GM19193 (cell line): Measurements from ENCODE around the gene ASTN2.

Experiments
- POLR2A ChIP-seq: IDR thresholded peaks from 4 replicates; pipeline ENCODE4 v1.6.1; 2011; ENCODE audit not compliant: insufficient read depth, insufficient read length; ENCODE audit errors: extremely low read depth

ASTN2 gene

DNA sequence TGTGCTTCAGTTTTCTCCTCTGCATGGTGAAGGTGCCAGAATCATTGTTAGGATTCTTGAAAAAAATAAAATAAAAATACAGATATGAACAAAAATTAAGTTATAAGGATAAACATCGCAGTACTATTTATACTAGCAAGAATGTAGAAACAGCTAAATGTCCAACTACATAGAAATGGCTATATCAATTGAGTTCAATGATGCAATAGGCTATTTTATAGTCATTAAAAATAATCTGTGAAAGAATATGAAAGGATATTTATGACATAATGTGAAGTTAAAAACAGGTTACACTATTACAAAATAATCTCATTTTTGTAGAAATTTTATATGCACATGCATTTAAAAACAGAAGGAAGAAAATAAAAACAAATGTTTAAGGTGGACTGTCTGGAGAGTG is 926.5 kb downstream of the ASTN2 start:
- no peak for TF ChIP-seq POLR2A

DNA sequence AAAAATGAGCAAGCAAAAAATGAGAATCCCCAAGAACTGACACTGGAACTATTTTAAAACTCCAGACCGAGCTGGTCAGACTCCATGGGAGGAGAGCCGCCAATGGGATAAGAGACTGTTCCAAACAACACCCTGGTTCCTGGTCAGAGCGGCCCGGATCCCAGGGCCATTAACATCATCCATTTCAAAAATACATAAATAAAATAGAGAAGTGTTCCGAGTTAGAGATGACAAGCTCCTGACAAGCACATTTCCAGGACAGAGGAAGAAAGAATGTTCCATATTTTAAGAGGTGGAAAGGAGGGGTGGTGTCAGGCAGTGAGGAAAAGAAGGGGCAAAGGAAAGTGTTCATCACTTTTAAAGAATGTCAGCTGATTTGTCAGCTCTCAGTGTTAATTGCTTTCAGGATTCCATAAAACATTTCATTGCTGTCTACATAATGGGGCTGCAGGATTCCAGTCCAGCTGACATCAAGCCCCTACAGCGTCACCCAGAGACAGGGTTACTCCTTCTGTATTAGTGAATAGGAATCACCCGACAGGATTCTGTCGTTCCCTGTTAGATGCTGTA is 930.3 kb downstream of the ASTN2 start:
- TF ChIP-seq POLR2A: no peak

DNA sequence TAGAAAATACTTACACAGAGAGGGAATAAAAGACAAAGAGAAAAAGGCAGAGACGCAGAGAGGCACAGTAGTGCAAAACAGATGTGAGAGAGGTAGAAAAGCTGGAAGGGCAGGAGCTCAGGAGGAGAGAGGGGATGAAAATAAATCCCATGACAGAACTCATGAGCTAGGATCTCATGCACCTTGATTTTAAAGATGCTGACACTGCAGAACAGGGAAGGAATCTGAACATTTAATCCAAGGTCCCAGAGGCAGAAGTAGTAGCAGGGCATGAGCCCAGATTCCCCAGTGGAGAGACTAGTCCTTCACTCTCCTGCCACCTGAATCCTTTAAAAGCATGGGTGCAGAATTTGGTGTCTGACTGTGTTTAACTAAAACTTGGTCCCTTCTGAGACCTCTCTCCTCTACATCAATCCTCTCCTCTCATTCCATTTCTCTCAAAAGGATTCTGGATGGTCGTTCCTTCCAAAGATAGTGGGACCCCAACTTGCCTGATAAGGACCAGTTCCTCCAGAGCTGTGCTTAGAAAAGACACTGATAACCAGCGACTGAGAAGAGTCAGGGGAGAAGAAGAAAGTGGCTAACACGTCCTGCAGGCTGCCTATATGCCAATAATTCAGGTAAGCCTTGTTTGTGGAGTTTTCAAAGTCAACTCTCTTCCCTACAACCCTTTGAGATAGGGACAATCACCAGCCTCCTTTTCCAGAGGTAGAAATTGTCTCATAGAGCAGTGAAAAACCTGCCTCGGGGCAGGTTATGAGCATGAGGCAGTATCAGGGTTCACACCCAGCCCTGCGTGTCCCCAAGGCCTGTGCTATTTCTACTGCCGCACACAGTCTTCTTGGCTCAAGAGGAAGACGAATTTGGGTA is 931.0 kb downstream of the ASTN2 start:
- no peak for TF ChIP-seq POLR2A

DNA sequence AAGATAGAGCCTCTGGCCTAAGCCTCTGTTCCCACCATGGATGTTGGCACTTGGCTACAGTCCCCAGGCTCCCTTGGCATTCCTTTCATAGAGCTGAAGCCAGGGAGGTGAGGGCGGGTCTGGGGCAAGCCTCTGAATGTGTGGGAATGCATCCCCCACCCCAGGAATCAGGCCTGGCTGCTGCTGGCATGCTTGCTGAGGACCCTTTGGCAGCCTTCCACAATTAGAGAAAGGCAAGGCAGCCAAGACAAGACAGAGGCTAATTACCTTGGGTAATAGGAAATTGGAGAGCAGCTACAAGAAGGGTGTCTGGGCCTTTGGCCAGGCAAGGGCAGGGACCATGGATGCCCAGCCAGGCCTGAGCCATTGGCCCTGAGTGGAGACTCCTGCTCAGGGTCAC is 932.1 kb downstream of the ASTN2 start:
- TF ChIP-seq POLR2A: no peak

DNA sequence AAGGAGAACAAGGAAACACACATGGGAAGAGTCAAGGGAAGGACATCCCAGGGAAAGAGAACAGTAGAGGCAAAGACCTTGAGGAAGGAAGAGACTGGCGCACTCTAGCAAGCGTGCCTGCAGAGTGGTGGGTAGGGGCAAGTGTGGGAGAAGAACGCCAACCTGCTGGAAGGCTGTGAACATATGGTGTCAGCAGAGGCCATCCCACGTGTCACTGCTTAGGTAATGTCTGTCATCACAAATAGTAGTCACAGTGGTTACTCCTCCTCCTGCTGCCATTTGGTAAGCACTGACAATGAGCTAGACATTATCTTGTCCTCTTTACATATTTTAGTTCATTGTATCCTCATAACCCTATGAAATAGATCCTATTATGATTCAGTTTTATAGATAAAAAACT is 934.2 kb downstream of the ASTN2 start:
- no peak for TF ChIP-seq POLR2A

DNA sequence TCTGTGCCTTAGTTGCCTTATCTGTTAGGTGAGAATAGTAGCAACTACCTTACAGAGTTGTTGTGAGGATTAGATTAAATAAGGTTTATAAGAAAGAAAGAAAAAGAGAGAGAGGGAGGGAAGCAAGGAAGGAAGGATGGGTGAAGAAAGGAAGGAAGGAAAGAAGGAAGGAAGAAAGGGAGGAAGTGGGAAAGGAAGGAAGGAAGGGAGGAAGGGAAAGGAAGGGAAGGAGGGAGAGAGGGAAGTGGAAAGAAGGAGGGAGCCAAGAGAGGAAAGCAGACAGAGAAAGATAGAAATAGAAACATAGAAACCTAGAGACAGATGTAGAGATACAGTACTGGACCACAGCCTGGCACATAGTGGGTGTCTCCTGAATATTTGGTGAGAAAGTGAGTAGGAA is 934.9 kb downstream of the ASTN2 start:
- no peak for TF ChIP-seq POLR2A

DNA sequence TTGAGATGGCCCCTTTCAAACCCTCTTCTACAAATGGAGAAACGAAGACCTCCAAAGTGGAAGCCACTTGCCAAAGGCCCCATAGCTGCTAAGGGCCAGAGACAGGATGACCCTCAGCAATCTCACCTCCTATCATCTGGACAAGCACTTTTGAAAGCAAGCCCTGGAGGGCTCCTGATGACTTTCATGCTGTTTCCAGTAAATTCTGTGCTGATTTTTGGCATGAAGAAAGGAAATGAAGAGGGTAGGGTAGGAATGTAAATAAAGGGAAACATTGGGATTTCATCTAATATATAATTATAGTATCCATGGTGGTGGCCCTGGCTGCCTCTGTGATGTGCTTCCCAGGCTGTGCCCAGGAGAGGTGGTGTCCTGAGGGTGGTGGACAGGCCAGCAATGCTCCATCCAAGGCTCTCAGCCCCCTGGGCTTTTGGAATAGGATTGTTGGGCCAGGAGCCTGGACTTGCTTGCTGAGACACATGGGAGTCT is 935.8 kb downstream of the ASTN2 start:
- TF ChIP-seq POLR2A: no peak

DNA sequence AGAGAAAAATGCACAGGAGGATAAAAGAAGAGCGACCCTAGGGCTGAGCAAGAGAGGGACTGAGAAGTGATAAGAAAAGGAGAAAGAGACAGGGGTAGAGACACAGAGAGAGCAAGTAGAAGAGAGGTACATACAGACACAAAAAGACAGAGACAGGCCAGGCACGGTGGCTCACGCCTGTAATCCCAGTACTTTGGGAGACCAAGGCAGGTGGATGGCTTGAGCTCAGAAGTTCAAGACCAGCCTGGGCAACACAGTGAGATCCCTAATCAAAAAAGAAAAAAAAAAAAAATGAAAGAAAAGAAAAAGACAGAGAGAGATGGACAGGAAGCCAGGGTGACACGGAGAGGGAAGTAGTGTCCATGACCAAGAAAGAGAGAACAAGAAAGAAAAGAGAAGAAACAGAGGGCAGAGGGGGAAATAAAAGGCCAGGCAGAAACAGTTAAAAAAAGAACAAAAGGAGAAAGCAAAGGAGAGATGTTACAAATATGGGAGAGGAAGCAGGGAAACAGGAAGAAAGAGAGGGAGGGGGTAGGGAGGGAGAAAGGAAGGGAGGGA is 937.2 kb downstream of the ASTN2 start:
- TF ChIP-seq POLR2A: no peak

DNA sequence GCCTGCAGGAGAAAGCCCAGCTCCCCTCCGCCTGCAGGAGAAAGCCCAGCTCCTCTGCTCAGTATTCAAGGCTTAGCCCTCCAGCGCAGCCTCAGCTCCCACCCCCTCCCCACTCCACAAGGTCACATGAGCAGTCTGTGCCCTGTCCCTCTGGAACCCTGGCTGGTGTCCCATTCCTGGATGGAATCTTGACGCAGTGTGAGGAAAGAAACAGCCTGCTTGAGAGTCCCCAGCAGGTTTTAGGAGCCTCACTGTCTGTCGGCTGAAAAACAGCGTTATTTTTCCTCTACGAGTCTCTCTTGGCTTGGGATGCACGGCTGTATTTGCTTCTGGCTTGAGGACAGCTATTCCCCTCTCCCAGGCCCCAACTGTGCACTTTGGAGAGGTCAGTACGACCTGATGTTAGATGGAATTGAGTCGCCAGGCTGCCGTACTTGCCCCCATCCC is 937.9 kb downstream of the ASTN2 start:
- TF ChIP-seq POLR2A: no peak

DNA sequence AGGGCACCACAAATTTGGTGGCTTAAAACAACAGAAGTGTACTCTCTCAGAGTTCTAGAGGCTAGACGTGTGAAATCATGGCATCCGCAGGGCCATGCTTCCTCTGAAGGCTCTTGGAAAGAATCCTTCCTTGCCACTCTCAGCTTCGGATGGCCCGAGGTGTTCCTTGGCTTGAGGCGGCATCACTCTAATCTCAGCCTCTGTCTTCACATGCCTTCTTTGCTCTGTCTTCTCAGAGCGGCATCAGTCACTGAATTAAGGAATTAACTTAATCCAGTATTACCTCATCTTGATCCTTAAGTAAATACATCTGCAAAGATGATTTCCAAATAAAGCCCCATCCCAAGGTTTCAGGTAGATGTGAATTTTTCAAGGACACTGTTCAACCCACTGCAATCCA is 938.9 kb downstream of the ASTN2 start:
- TF ChIP-seq POLR2A: no peak

DNA sequence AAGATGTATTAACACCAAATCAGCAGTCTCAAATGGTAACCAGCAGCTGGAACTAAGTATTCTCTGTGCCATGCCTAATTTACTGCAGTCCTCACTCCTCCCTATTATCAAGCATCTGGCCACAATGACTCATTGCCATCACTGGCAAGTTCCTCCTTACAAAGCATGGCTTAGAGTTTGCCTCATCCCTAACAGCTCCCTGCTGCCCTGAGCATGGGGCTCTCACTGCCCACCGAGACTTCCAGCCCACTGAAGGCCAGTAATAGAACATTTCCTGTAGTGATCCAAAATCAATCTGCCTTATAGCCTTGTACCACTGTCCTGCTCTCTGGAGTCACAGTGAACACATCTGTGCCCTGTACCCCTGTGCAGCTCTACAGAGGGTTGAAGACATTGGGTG is 939.7 kb downstream of the ASTN2 start:
- TF ChIP-seq POLR2A: no peak

DNA sequence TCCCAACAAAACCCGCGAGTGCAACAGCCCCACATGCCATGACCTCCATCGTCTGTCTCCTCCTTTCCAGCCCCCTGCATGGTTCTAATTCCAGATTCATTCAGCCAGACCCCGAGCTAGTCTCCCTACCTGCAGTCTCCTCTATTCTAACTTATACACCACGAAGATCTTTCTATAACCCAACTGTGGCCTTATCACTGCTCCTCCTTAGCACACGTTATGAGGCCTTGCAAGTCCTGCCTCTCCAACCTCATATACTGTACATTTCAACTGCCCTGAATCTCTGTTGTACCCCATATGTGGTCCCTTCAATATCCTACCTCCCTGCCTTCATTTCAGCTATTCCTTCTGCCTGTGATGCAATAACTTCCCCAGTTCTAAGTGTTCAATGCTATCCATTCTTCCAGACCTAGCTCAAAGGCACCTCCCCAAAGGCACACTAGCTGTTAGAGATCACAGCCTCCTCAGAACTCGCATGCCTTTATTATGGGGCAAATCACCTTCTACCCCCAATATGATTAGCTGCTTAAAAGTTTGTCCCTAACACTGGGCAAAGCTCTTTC is 942.8 kb downstream of the ASTN2 start:
- TF ChIP-seq POLR2A: no peak

DNA sequence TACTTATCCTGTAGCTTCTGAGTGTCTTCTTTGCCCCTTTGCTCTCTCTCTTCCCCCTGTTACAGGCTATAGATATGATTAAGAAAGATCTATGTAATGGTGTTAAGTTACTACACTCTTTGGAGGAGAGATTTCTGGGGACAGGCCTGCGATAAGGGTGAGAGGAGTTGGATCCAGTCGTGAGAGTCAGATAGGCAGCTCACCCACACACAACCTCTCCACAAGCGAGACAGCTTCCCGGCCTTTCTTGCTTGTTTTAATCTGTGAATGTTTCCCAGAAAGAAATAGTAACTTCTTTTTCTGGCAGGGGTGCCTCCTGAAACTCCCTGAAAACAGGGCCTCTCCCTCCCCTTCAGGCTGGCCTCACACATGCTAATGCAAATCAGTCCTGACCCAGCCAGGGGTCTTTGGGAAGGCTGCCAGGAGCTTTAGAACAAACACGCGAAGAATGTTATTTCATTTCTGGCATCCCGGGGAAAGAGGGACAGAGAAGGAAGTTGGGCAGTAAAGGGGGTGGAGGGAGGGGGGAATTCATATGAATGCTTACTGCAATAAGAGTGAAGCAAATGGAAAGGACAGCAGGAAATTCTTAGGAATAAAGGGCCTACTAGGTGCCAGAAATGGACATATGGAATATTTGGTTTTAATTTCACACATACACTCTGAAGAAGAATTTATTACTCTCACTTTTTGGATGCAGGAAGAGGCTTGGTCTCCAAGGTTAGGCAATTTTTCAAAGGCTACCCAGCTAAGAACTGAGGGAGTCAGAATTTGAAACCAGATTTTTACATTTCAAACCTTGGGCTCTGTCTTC is 943.6 kb downstream of the ASTN2 start:
- TF ChIP-seq POLR2A: no peak

DNA sequence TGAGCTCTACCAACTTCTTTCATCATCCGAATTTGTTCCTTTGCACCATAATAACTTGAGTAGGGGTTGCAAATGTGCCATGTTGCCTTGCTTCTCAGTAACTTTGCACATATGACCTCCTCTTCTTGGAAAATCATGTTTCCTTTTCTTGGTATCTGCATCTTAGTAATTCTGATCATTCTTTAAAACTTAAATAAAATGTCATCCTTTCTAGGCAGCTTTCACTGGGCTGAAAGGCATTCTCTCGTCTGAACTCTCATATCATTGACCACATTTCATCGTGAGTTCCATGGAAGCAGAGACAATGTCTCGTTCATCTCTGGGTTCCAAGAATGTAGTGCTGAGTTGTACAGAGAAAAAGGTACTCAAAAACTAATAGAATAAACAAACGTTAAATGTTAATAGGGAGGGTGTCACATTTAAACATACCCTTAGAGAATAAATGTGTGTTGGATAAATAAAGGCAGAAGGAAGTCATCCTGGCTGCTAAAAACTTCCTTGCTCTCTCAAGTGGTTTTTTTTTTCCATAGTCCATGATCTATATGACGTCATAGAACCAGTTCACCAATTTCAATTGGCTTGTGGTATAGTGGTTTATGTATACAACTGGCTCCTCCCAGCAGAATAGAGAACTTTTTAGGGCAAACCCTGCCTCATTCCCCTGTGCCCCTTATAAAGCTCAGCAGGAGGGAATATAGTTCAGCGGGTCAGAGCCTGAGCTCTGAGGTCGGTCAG is 945.9 kb downstream of the ASTN2 start:
- TF ChIP-seq POLR2A: no peak

DNA sequence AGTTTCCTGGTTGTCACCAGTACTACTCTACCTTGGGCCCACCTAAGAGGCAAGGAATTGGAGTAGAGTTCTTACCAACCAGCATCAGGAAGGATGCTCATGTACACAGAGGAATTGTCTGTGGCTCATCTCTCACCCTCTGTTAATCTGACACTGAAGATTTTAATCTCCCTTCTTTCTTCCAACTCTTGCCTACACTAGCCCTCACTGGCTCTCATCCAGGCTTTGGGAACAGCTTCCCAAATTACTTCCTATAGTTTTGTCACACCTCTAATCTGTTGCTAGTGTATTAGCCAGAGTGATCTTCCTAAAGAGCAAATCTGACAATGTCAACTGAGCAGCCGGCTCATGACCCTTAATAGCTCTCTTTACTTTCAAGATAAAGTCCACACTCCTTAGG is 946.5 kb downstream of the ASTN2 start:
- TF ChIP-seq POLR2A: no peak

DNA sequence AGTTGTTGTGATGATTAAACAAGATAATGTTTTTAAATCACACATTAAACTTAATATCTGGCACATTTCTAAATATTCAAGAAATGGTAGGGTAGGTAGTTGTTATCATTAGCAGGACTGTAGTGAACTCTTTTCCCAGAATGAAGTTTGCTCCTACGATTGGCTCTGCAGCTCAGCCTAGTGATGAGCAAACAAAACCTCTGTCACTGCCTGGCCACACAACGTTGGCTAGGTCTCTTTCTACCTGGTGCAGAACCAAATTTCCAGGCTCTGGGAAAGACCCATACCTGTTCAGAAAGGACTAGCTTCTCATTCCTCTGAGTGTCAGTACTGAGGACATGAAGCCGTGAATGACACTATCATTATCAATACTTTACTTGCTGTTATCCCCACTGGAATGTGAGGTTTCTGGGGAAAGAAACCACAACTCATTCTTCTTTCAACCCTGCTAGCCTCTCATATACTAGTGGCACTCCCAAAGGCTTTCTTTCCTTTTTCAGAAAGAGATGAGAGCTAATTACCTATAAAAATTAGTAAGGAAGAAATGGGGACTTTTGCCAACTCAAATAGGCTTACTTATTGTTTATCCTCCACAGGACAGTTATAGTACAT is 947.0 kb downstream of the ASTN2 start:
- TF ChIP-seq POLR2A: no peak
